ENCODE measurements around the gene KLLN. TPM values are rescaled to one million over a fixed set of nuclear protein-coding genes. Genes with fewer than 3 reads are reported as not detected.

Gene KLLN
- total and polyA plus RNA-seq, 2 of the 8 experiments (the other 6 are each of a cell fraction or from before 2014, with no cell fraction given): 0.24 to 0.73 TPM

DNA sequence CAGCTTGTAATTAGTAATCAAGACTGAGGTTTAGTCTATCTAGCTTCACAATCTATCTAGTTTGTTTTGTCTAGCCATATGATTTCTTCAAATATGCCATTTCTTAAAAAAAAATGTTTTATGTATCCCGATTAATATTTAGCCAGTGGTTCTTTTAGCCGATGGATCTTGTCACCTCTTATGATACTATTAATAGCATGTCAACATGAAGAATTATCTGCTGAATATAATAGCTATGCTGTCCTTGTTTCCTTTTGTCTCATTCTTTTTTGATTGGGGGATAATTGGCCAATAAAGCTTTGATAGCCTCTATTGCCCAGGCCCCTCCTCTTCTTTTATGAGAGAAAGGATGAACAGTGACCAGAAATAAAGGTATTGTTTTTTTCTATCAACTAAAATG lies 32.9 kb upstream of the KLLN start:
- H3K56ac ChIP-seq (replicated peaks; ENCODE audit: insufficient read length, low read depth, low read length): no peak overlapping the region
- no peak overlapping the region for H2BK120ac ChIP-seq (replicated peaks; ENCODE audit: low read depth, low read length)
- peaks cover 0 to 12% (median 3%) of the 10 kb centered on the region in 4 experiments; a peak in 2 of 8 replicates for H3K36me3 ChIP-seq (ENCODE audit: control insufficient read depth in 2 of 4, insufficient read depth in 4 of 4, low read length in 3 of 4)
- no peak overlapping the region for H3K18ac ChIP-seq (ENCODE audit: extremely low read depth, low read length)
- no peak overlapping the region for H3K14ac ChIP-seq (ENCODE audit: insufficient read length)
- H3K4me1 ChIP-seq (replicated peaks in 1 of 4; ENCODE audit: control insufficient read depth in 3 of 4, insufficient read depth in 4 of 4, low read length in 3 of 4): no peaks in the 10 kb centered on the region
- H3K9ac ChIP-seq (replicated peaks in 1 of 4; ENCODE audit: extremely low read depth in 1 of 4, low read depth in 3 of 4, low read length in 3 of 4): no peak overlapping the region
- no peak for TF ChIP-seq SIX5 (IDR thresholded peaks at IDR 0.05; ENCODE audit: low read depth, low read length)
- no peak for TF ChIP-seq SRF (IDR thresholded peaks at IDR 0.05; ENCODE audit: low read depth, low read length)
- TF ChIP-seq KDM5A (IDR thresholded peaks at IDR 0.05; ENCODE audit: low read length): no peak
- TF ChIP-seq EGR1 (IDR thresholded peaks at IDR 0.05; ENCODE audit: borderline replicate concordance, low read depth, low read length): no peak
- no peaks in the 10 kb centered on the region for H3K27me3 ChIP-seq (replicated peaks in 1 of 4; ENCODE audit: control insufficient read depth in 3 of 4, extremely low read depth in 1 of 4, insufficient read depth in 3 of 4, low read length in 3 of 4)
- H3K79me2 ChIP-seq (ENCODE audit: control insufficient read depth in 1 of 2, insufficient read depth in 2 of 2, low read length in 2 of 2): peaks cover 0 to 69% of the 10 kb centered on the region in 2 experiments; a peak in 3 of 4 replicates
- H4K5ac ChIP-seq (ENCODE audit: insufficient read length, low read depth, low read length): no peak overlapping the region
- no peak overlapping the region for H2BK12ac ChIP-seq (ENCODE audit: low read depth, low read length)
- peaks cover 0 to 2% of the 10 kb centered on the region in 2 experiments for H4K20me1 ChIP-seq (replicated peaks in 1 of 2; ENCODE audit: control insufficient read depth in 1 of 2, insufficient read depth in 2 of 2, low read length in 2 of 2)
- H2BK20ac ChIP-seq (ENCODE audit: low read length): no peak overlapping the region
- H3K4me2 ChIP-seq (ENCODE audit: insufficient read depth in 1 of 2, low read depth in 2 of 2, low read length in 2 of 2): no peak overlapping the region
- no peak overlapping the region for H3K23ac ChIP-seq (ENCODE audit: insufficient read length)
- ChIA-PET POLR2A (ENCODE audit: partially characterized antibody) (interaction anchor here (0.9 kb wide), 1 partner anchor 51 kb away, joined by 3 read pairs; no protein-coding TSS in a partner anchor), CTCF (ENCODE audit: partially characterized antibody) (interaction anchor here (1.4 kb wide), 1 partner anchor 217 kb away, joined by 4 read pairs; no protein-coding TSS in a partner anchor)
- H3K4ac ChIP-seq (replicated peaks; ENCODE audit: insufficient read length, low read depth, low read length): no peak overlapping the region
- DNase-seq (ENCODE audit: low read depth in 1 of 2, low spot score in 2 of 2): no peak
- H2AK5ac ChIP-seq (ENCODE audit: low read depth, low read length): no peak overlapping the region
- H3K23me2 ChIP-seq (ENCODE audit: low read depth, low read length): no peaks in the 10 kb centered on the region; the same call in 1 of the 2 replicates
- no peak overlapping the region for H2AFZ ChIP-seq (ENCODE audit: low read length)
- 91% methylated on average over 2 of the region's 2 CpGs; no CpG with 5 or more reads in 1 of the 2 experiments for WGBS, 2 experiments (ENCODE audit: extremely low coverage in 1 of 2, insufficient coverage in 1 of 2, insufficient read length in 1 of 2, insufficient replicate concordance in 2 of 2, low coverage in 1 of 2, low lambda C conversion rate in 2 of 2, missing lambda C conversion rate in 1 of 2)
- no peak overlapping the region for H4K8ac ChIP-seq (ENCODE audit: extremely low read depth, insufficient read depth, low read length)
- no peak overlapping the region for H2BK5ac ChIP-seq (ENCODE audit: low read depth, low read length)
- no peak overlapping the region for H4K91ac ChIP-seq (replicated peaks; ENCODE audit: insufficient read length, low read length)
- 0 out of 4 replicates have a peak, but pooled peaks cover 0 to 2% of the 10 kb centered on the region in 2 experiments for H3K9me3 ChIP-seq (ENCODE audit: insufficient read depth in 2 of 2, low read depth in 1 of 2, low read length in 1 of 2)
- no peak for FAIRE-seq
- no peak overlapping the region for H2BK15ac ChIP-seq (ENCODE audit: low read length)
- H3K4me3 ChIP-seq (ENCODE audit: extremely low read depth in 1 of 4, insufficient read depth in 2 of 4, low read depth in 3 of 4, low read length in 4 of 4): no peak overlapping the region
- no peaks in the 10 kb centered on the region for H3K79me1 ChIP-seq (ENCODE audit: low read depth, low read length)
- H3K27ac ChIP-seq (ENCODE audit: low read depth, low read length): no peak overlapping the region
